Measurements from ENCODE around the gene UNC13C.

GRCh38 chr15:54101664-54102270 is 123.5 kb downstream of the UNC13C start:
- TF ChIP-seq GATA2 (IDR thresholded peaks at IDR 0.05; ENCODE audit: low read depth, low read length): no peak
- no peak for TF ChIP-seq GATA3 (IDR thresholded peaks at IDR 0.05; ENCODE audit: low read depth, low read length)

Measured in SH-SY5Y (cell line).